Endothelial cell (in vitro differentiated cells): ENCODE results near the gene SLCO3A1. TPM values are rescaled to one million over a fixed set of nuclear protein-coding genes. Genes with fewer than 3 reads are reported as not detected.

ENCODE experiments used
- DNase-seq: peaks from one replicate; pipeline ENCODE4 v3.0.0; 2021; ENCODE audit warnings: low spot score
- H3K27ac Mint-ChIP-seq: one replicate; pipeline ENCODE4 v1.8.0; 2021; ENCODE audit warnings: mixed read lengths, inconsistent platforms; ENCODE audit not compliant: unreplicated experiment
- H3K27me3 Mint-ChIP-seq: one replicate; pipeline ENCODE4 v1.8.0; 2021; ENCODE audit warnings: mild to moderate bottlenecking, moderate library complexity, mixed read lengths, inconsistent platforms; ENCODE audit not compliant: unreplicated experiment
- H3K36me3 Mint-ChIP-seq: one replicate; pipeline ENCODE4 v1.8.0; 2021; ENCODE audit warnings: mild to moderate bottlenecking, low read depth, mixed read lengths, inconsistent platforms; ENCODE audit not compliant: unreplicated experiment
- H3K4me1 Mint-ChIP-seq: one replicate; pipeline ENCODE4 v1.8.0; 2021; ENCODE audit warnings: mild to moderate bottlenecking, mixed read lengths, inconsistent platforms; ENCODE audit not compliant: unreplicated experiment
- H3K4me3 Mint-ChIP-seq: one replicate; pipeline ENCODE4 v1.8.0; 2021; ENCODE audit warnings: mild to moderate bottlenecking, mixed read lengths, inconsistent platforms; ENCODE audit not compliant: unreplicated experiment
- H3K9me3 Mint-ChIP-seq: one replicate; pipeline ENCODE4 v1.8.0; 2021; ENCODE audit warnings: mixed read lengths, inconsistent platforms; ENCODE audit not compliant: unreplicated experiment
- CTCF ChIP-seq: fragments of 200-600 bp; sonication (generic); IDR thresholded peaks from one replicate; pipeline ENCODE4 v1.5.0; 2021; ENCODE audit warnings: antibody characterized with exemption; ENCODE audit not compliant: unreplicated experiment
- total RNA-seq: library from RNA; stranded (reverse); fragmentation: NEBNext Ultra II Directional; extraction: Animal tissue kit (Norgen Biotek cat#: 25700); gene quantifications from one replicate; pipeline ENCODE4 v1.2.1, GENCODE V29; 2021; ENCODE audit not compliant: unreplicated experiment

SLCO3A1 gene
- total RNA-seq, 1 donor from 2014 or later = 30.9 TPM

- no peak for DNase-seq
- peaks cover 13% of the 10 kb centered on the region for H3K4me1 Mint-ChIP-seq
- H3K27me3 Mint-ChIP-seq = no peaks in the 10 kb centered on the region
- no peak for TF ChIP-seq CTCF
- no peak overlapping the region for H3K27ac Mint-ChIP-seq
- H3K4me3 Mint-ChIP-seq = no peak overlapping the region
- H3K36me3 Mint-ChIP-seq = peaks cover 12% of the 10 kb centered on the region
- no peaks in the 10 kb centered on the region for H3K9me3 Mint-ChIP-seq
These were observed 289.0 kb downstream of the SLCO3A1 start for GRCh38 chr15:92142242-92143232.

GRCh38 chr15:92143765-92144164 lies 290.3 kb downstream of the SLCO3A1 start:
- H3K4me3 Mint-ChIP-seq = no peak overlapping the region
- TF ChIP-seq CTCF = no peak
- H3K9me3 Mint-ChIP-seq = no peaks in the 10 kb centered on the region
- H3K36me3 Mint-ChIP-seq = peaks cover 12% of the 10 kb centered on the region
- H3K27ac Mint-ChIP-seq = peak overlapping the region; percentile 74
- H3K27me3 Mint-ChIP-seq = no peaks in the 10 kb centered on the region
- peaks cover 13% of the 10 kb centered on the region for H3K4me1 Mint-ChIP-seq
- DNase-seq = no peak

- Mint-ChIP-seq H3K36me3 (peaks cover 12% of the 10 kb centered on the region), H3K9me3 (no peaks in the 10 kb centered on the region), H3K4me3 (no peak overlapping the region), H3K27ac (no peak overlapping the region), H3K4me1 (peaks cover 13% of the 10 kb centered on the region), H3K27me3 (no peaks in the 10 kb centered on the region)
- no peak for TF ChIP-seq CTCF
- no peak for DNase-seq
These were observed 293.1 kb downstream of the SLCO3A1 start for GRCh38 chr15:92146511-92147150.

GRCh38 chr15:92149029-92149428 lies 295.5 kb downstream of the SLCO3A1 start:
- Mint-ChIP-seq H3K9me3 (no peaks in the 10 kb centered on the region), H3K4me3 (no peak overlapping the region), H3K4me1 (peaks cover 8% of the 10 kb centered on the region), H3K27me3 (no peaks in the 10 kb centered on the region), H3K36me3 (peaks cover 9% of the 10 kb centered on the region), H3K27ac (no peak overlapping the region)
- no peak for TF ChIP-seq CTCF
- DNase-seq = no peak

- Mint-ChIP-seq H3K36me3 (peaks cover 14% of the 10 kb centered on the region), H3K9me3 (no peaks in the 10 kb centered on the region), H3K27me3 (no peaks in the 10 kb centered on the region), H3K4me3 (no peak overlapping the region), H3K4me1 (peaks cover 7% of the 10 kb centered on the region), H3K27ac (no peak overlapping the region)
- no peak for DNase-seq
- TF ChIP-seq CTCF = no peak
These were observed 296.0 kb downstream of the SLCO3A1 start for GRCh38 chr15:92149465-92149864.
